GM12878 (cell line): ENCODE data around the gene DNAJB5. TPM values are rescaled to one million over a fixed set of nuclear protein-coding genes. Genes with fewer than 3 reads are reported as not detected.
A peak's percentile ranks its signal among the peaks of the same experiment; 100 is the strongest.

Experiments
- CBX3 ChIP-seq: fragments of 200-600 bp; sonication (generic); IDR thresholded peaks from 2 replicates; pipeline ENCODE4 v1.6.1; 2016; ENCODE audit warnings: low read depth, borderline replicate concordance
- CREM ChIP-seq: IDR thresholded peaks from 2 replicates; pipeline ENCODE4 v1.6.1; 2014; ENCODE audit warnings: antibody characterized with exemption, low read depth
- FOXM1 ChIP-seq: IDR thresholded peaks from 2 replicates; pipeline ENCODE4 v1.6.1; 2012; ENCODE audit warnings: low read depth, mild to moderate bottlenecking, inconsistent platforms, low read length, moderate library complexity
- MEF2A ChIP-seq: IDR thresholded peaks from 2 replicates; pipeline ENCODE4 v1.6.1; 2011; ENCODE audit warnings: low read depth, mild to moderate bottlenecking, low read length, moderate library complexity; ENCODE audit not compliant: insufficient read depth
- NFIC ChIP-seq: IDR thresholded peaks from 2 replicates; pipeline ENCODE4 v1.6.1; 2012; ENCODE audit warnings: low read depth, mild to moderate bottlenecking, inconsistent platforms, low read length, moderate library complexity
- RAD51 ChIP-seq: fragments of 450-650 bp; IDR thresholded peaks from 2 replicates; pipeline ENCODE4 v1.6.1; 2016; ENCODE audit warnings: moderate library complexity, mild to moderate bottlenecking, inconsistent platforms
- SIX5 ChIP-seq: IDR thresholded peaks from 2 replicates; pipeline ENCODE4 v1.6.1; 2011; ENCODE audit warnings: mild to moderate bottlenecking, low read depth, low read length, moderate library complexity; ENCODE audit not compliant: severe bottlenecking
- polyA plus RNA-seq, 11 experiments: library from polyadenylated mRNA; depleted of rRNA in 4 of 11; unstranded in 6 of 11; stranded (reverse) in 5 of 11; fragments of >200 nt; fragmentation: Nextera tagmentation in 4 of 11; fragmentation: Illumina TruSeq in 1 of 11; extraction: Ambion mirVana in 4 of 11; extraction: Trizol in 1 of 11; gene quantifications; 1 replicate in 1 of 11; 2 replicates in 10 of 11; pipeline versions ENCODE4 v1.2.1 to v1.2.3, GENCODE V29; 2011 to 2016; ENCODE audit warnings: inconsistent platforms in 2 of 11, missing spikeins in 2 of 11, low read depth in 1 of 11
- total RNA-seq, 4 experiments: library from RNA; depleted of rRNA in 3 of 4; stranded (reverse); fragments of >200 nt in 3 of 4; fragmentation: Illumina TruSeq in 1 of 4; extraction: Trizol in 1 of 4; gene quantifications; 2 replicates each; pipeline versions ENCODE4 v1.2.1 to v1.2.3, GENCODE V29; 2013 to 2021
- TF ChIP-seq, protein P1 (sequence below): fragments of 450-650 bp; IDR thresholded peaks from 2 replicates; pipeline ENCODE4 v1.6.1; 2017; ENCODE audit warnings: mild to moderate bottlenecking
- TF ChIP-seq, protein P2 (sequence below): IDR thresholded peaks from 2 replicates; pipeline ENCODE4 v1.6.1; 2012; ENCODE audit warnings: low read depth, low read length, improper control_type of control experiment
- TF ChIP-seq, protein P3 (sequence below): fragments of 450-650 bp; IDR thresholded peaks from 2 replicates; pipeline ENCODE4 v1.6.1; 2017; ENCODE audit warnings: mild to moderate bottlenecking, low read depth, inconsistent platforms; ENCODE audit not compliant: poor library complexity, severe bottlenecking

The DNAJB5 gene
- total and polyA plus RNA-seq, 10 of the 15 experiments (the other 5 are each of a cell fraction or from before 2014, with no cell fraction given): 0.92 to 13.3 (median 6.8) TPM

DNA sequence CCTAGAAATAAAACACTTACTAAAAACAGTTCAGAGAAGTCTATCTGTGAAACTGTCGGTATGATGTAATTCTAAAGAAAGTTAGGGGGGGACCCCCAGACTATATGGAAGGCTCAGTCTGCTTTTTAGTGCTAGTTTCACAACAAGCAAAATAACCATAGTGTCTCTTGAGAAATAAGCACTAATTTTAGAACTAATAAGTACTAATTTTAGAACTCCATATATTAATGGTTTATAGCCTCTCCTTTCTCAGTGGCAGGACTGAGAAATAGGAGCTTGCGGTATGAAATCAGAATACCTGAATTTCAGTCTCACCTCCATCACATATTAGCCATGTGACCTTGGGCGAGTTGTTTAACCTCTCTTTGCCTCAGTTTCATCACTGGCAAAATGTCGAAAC lies 32.9 kb upstream of the DNAJB5 start (continued):
- TF ChIP-seq, protein P1, sequence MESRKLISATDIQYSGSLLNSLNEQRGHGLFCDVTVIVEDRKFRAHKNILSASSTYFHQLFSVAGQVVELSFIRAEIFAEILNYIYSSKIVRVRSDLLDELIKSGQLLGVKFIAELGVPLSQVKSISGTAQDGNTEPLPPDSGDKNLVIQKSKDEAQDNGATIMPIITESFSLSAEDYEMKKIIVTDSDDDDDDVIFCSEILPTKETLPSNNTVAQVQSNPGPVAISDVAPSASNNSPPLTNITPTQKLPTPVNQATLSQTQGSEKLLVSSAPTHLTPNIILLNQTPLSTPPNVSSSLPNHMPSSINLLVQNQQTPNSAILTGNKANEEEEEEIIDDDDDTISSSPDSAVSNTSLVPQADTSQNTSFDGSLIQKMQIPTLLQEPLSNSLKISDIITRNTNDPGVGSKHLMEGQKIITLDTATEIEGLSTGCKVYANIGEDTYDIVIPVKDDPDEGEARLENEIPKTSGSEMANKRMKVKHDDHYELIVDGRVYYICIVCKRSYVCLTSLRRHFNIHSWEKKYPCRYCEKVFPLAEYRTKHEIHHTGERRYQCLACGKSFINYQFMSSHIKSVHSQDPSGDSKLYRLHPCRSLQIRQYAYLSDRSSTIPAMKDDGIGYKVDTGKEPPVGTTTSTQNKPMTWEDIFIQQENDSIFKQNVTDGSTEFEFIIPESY: no peak
- TF ChIP-seq FOXM1: peak; percentile 62; the same call in 1 of the 2 replicates
- peak; percentile 44; the same call in 1 of the 2 replicates for TF ChIP-seq CREM
- TF ChIP-seq, protein P2, sequence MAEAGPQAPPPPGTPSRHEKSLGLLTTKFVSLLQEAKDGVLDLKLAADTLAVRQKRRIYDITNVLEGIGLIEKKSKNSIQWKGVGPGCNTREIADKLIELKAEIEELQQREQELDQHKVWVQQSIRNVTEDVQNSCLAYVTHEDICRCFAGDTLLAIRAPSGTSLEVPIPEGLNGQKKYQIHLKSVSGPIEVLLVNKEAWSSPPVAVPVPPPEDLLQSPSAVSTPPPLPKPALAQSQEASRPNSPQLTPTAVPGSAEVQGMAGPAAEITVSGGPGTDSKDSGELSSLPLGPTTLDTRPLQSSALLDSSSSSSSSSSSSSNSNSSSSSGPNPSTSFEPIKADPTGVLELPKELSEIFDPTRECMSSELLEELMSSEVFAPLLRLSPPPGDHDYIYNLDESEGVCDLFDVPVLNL: no peak
- TF ChIP-seq NFIC: peak; percentile 83
- TF ChIP-seq SIX5: no peak
- TF ChIP-seq, protein P3, sequence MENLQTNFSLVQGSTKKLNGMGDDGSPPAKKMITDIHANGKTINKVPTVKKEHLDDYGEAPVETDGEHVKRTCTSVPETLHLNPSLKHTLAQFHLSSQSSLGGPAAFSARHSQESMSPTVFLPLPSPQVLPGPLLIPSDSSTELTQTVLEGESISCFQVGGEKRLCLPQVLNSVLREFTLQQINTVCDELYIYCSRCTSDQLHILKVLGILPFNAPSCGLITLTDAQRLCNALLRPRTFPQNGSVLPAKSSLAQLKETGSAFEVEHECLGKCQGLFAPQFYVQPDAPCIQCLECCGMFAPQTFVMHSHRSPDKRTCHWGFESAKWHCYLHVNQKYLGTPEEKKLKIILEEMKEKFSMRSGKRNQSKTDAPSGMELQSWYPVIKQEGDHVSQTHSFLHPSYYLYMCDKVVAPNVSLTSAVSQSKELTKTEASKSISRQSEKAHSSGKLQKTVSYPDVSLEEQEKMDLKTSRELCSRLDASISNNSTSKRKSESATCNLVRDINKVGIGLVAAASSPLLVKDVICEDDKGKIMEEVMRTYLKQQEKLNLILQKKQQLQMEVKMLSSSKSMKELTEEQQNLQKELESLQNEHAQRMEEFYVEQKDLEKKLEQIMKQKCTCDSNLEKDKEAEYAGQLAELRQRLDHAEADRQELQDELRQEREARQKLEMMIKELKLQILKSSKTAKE: peak; percentile 92
- TF ChIP-seq MEF2A: peak; percentile 94
- TF ChIP-seq CBX3: no peak
- TF ChIP-seq RAD51: peak; percentile 21; the same call in 1 of the 2 replicates
